Hematopoietic multipotent progenitor cell (in vitro differentiated cells): Measurements from ENCODE around the gene KCNC1. TPM values are rescaled to one million over a fixed set of nuclear protein-coding genes. Genes with fewer than 3 reads are reported as not detected.

ENCODE experiments used
- DNase-seq, 3 donors: peaks; one replicate each; pipeline ENCODE4 v3.0.0-alpha.2; 2011 to 2015; ENCODE audit warnings: low read depth in 2 of 3, low spot score in 2 of 3
- total RNA-seq: library from RNA; depleted of rRNA; stranded (reverse); fragments of >200 nt; gene quantifications from one replicate; pipeline ENCODE4 v1.2.3, GENCODE V29; 2012

Gene KCNC1
- total RNA-seq, 1 donor: under 0.01 TPM

GRCh38 chr11:17714356-17714854 is 20.2 kb upstream of the KCNC1 start:
- DNase-seq: no peak

GRCh38 chr11:17714870-17715269 is 19.7 kb upstream of the KCNC1 start:
- DNase-seq: no peak

- DNase-seq: no peak
Observed at GRCh38 chr11:17716807-17717206, 17.8 kb upstream of the KCNC1 start.

GRCh38 chr11:17718015-17718414 is 16.6 kb upstream of the KCNC1 start:
- no peak for DNase-seq

- DNase-seq: no peak
Observed at GRCh38 chr11:17718510-17718962, 16.0 kb upstream of the KCNC1 start.

- no peak for DNase-seq
Observed at GRCh38 chr11:17719028-17719937, 15.3 kb upstream of the KCNC1 start, which contains the start of gene MYOD1. Gene MYOD1 (plus strand): TSS chr11:17719571. CDS start chr11:17719783, 212 bp downstream.

- DNase-seq: no peak
Observed at GRCh38 chr11:17719938-17720795, 14.4 kb upstream of the KCNC1 start.

GRCh38 chr11:17720796-17721171 is 13.8 kb upstream of the KCNC1 start:
- DNase-seq: no peak

GRCh38 chr11:17721242-17721999 is 13.2 kb upstream of the KCNC1 start:
- DNase-seq: no peak

- DNase-seq: no peak
Observed at GRCh38 chr11:17722000-17722643, 12.5 kb upstream of the KCNC1 start.

- DNase-seq: no peak
Observed at GRCh38 chr11:17724020-17724908, 10.3 kb upstream of the KCNC1 start.

GRCh38 chr11:17725174-17725573 is 9.4 kb upstream of the KCNC1 start:
- no peak for DNase-seq

GRCh38 chr11:17730137-17730536 is 4.4 kb upstream of the KCNC1 start:
- no peak for DNase-seq

GRCh38 chr11:17730608-17731462 is 3.7 kb upstream of the KCNC1 start:
- DNase-seq: peak in 2 of 3 donors; percentile 50 to 79

- DNase-seq: no peak
Observed at GRCh38 chr11:17733261-17733660, 1.3 kb upstream of the KCNC1 start.

- DNase-seq: peak in 2 of 3 donors; percentile 73 to 82
Observed at GRCh38 chr11:17734986-17735817, 621 bp downstream of the KCNC1 start.
